ENCODE results near the gene CDC25C. TPM values are rescaled to one million over a fixed set of nuclear protein-coding genes. Genes with fewer than 3 reads are reported as not detected.

The CDC25C gene
- total and polyA plus RNA-seq, 4 donors: 0.49 to 6.9 (median 0.59) TPM; not detected in 1

DNA sequence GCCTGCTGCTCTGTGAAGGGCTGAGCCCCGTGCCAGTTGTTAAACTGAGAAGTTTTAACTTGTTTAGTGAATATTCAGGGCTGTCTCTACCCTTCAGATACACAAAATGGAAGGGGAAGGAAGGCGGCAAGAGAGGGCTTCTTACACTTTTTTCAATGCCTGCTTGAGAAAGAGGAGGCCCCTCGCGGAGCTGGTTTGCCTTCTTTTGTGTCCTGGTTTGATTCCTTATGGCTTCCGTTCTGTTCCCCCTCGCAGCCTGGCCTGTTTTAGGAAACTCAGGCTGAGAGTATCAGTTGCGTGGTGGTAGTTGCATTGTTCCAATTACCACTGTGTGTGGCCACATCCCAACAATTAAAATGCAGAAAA, 7.5 kb upstream of the CDC25C start:
- TF ChIP-seq, protein P1, sequence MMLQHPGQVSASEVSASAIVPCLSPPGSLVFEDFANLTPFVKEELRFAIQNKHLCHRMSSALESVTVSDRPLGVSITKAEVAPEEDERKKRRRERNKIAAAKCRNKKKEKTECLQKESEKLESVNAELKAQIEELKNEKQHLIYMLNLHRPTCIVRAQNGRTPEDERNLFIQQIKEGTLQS (IDR thresholded peaks at IDR 0.05): no peak
- TF ChIP-seq, protein P2, sequence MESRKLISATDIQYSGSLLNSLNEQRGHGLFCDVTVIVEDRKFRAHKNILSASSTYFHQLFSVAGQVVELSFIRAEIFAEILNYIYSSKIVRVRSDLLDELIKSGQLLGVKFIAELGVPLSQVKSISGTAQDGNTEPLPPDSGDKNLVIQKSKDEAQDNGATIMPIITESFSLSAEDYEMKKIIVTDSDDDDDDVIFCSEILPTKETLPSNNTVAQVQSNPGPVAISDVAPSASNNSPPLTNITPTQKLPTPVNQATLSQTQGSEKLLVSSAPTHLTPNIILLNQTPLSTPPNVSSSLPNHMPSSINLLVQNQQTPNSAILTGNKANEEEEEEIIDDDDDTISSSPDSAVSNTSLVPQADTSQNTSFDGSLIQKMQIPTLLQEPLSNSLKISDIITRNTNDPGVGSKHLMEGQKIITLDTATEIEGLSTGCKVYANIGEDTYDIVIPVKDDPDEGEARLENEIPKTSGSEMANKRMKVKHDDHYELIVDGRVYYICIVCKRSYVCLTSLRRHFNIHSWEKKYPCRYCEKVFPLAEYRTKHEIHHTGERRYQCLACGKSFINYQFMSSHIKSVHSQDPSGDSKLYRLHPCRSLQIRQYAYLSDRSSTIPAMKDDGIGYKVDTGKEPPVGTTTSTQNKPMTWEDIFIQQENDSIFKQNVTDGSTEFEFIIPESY (IDR thresholded peaks at IDR 0.05): no peak
- TF ChIP-seq JUND (IDR thresholded peaks at IDR 0.05) (no peak), YY1 (IDR thresholded peaks at IDR 0.05) (no peak), TAF1 (conservative IDR thresholded peaks at IDR 0.05) (no peak), HNF4G (IDR thresholded peaks at IDR 0.05) (no peak), RAD21 (IDR thresholded peaks at IDR 0.05) (no peak), SP1 (IDR thresholded peaks at IDR 0.05) (no peak), FOXA2 (IDR thresholded peaks at IDR 0.05) (no peak), GABPA (IDR thresholded peaks at IDR 0.05 in 1 of 2, conservative IDR thresholded peaks at IDR 0.05 in 1 of 2) (no peak), HNF4A (conservative IDR thresholded peaks at IDR 0.05) (no peak), EGR1 (IDR thresholded peaks at IDR 0.05; ENCODE audit: low read depth in 2 of 2) (no peak), RXRA (IDR thresholded peaks at IDR 0.05) (no peak), NR2F2 (IDR thresholded peaks at IDR 0.05) (no peak), FOXA1 (IDR thresholded peaks at IDR 0.05) (no peak)
- TF ChIP-seq, protein P3, sequence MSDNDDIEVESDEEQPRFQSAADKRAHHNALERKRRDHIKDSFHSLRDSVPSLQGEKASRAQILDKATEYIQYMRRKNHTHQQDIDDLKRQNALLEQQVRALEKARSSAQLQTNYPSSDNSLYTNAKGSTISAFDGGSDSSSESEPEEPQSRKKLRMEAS (IDR thresholded peaks at IDR 0.05): no peak
- TF ChIP-seq, protein P4, sequence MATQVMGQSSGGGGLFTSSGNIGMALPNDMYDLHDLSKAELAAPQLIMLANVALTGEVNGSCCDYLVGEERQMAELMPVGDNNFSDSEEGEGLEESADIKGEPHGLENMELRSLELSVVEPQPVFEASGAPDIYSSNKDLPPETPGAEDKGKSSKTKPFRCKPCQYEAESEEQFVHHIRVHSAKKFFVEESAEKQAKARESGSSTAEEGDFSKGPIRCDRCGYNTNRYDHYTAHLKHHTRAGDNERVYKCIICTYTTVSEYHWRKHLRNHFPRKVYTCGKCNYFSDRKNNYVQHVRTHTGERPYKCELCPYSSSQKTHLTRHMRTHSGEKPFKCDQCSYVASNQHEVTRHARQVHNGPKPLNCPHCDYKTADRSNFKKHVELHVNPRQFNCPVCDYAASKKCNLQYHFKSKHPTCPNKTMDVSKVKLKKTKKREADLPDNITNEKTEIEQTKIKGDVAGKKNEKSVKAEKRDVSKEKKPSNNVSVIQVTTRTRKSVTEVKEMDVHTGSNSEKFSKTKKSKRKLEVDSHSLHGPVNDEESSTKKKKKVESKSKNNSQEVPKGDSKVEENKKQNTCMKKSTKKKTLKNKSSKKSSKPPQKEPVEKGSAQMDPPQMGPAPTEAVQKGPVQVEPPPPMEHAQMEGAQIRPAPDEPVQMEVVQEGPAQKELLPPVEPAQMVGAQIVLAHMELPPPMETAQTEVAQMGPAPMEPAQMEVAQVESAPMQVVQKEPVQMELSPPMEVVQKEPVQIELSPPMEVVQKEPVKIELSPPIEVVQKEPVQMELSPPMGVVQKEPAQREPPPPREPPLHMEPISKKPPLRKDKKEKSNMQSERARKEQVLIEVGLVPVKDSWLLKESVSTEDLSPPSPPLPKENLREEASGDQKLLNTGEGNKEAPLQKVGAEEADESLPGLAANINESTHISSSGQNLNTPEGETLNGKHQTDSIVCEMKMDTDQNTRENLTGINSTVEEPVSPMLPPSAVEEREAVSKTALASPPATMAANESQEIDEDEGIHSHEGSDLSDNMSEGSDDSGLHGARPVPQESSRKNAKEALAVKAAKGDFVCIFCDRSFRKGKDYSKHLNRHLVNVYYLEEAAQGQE (IDR thresholded peaks at IDR 0.05): no peak
- TF ChIP-seq, protein P5, sequence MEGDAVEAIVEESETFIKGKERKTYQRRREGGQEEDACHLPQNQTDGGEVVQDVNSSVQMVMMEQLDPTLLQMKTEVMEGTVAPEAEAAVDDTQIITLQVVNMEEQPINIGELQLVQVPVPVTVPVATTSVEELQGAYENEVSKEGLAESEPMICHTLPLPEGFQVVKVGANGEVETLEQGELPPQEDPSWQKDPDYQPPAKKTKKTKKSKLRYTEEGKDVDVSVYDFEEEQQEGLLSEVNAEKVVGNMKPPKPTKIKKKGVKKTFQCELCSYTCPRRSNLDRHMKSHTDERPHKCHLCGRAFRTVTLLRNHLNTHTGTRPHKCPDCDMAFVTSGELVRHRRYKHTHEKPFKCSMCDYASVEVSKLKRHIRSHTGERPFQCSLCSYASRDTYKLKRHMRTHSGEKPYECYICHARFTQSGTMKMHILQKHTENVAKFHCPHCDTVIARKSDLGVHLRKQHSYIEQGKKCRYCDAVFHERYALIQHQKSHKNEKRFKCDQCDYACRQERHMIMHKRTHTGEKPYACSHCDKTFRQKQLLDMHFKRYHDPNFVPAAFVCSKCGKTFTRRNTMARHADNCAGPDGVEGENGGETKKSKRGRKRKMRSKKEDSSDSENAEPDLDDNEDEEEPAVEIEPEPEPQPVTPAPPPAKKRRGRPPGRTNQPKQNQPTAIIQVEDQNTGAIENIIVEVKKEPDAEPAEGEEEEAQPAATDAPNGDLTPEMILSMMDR (IDR thresholded peaks at IDR 0.05; ENCODE audit: low read depth, low read length, missing input control): no peak
- WGBS: 52% methylated on average over 7 of the region's 7 CpGs

More for the DNA sequence above, 7.5 kb upstream of the CDC25C start:
- Histone ChIP-seq H3K4me3 (ENCODE audit: low read depth in 1 of 3, low read length in 3 of 3) (peak overlapping the region; percentile 73 to 86 (median 81)), H3K4me1 (ENCODE audit: control insufficient read depth in 4 of 4, insufficient read depth in 4 of 4, low read length in 3 of 4) (peaks cover 1 to 13% (median 7%) of the 10 kb centered on the region in 4 donors), H3K9me3 (ENCODE audit: control insufficient read depth in 4 of 4, low read length in 3 of 4) (no peaks in the 10 kb centered on the region), H3K9ac (ENCODE audit: low read depth in 1 of 2, low read length in 2 of 2) (peak overlapping the region; percentile 26 to 76), H3K36me3 (ENCODE audit: control insufficient read depth in 4 of 4, insufficient read depth in 3 of 4, low read depth in 1 of 4, low read length in 3 of 4) (peaks cover 0 to 14% (median 9%) of the 10 kb centered on the region in 4 donors), H3K27me3 (ENCODE audit: control insufficient read depth in 4 of 4, insufficient read depth in 4 of 4, low read length in 3 of 4) (no peaks in the 10 kb centered on the region), H3K27ac (ENCODE audit: low read depth in 1 of 2, low read length in 2 of 2) (peak overlapping the region; percentile 95 to 99)
- DNase-seq (ENCODE audit: low spot score): no peak

All from liver (tissue), 9 donors.